8988T (cell line): ENCODE results near the gene DCTN2.

Source experiments
- DNase-seq: peaks from one replicate; pipeline ENCODE4 v3.0.0; 2011

DCTN2 gene

DNA sequence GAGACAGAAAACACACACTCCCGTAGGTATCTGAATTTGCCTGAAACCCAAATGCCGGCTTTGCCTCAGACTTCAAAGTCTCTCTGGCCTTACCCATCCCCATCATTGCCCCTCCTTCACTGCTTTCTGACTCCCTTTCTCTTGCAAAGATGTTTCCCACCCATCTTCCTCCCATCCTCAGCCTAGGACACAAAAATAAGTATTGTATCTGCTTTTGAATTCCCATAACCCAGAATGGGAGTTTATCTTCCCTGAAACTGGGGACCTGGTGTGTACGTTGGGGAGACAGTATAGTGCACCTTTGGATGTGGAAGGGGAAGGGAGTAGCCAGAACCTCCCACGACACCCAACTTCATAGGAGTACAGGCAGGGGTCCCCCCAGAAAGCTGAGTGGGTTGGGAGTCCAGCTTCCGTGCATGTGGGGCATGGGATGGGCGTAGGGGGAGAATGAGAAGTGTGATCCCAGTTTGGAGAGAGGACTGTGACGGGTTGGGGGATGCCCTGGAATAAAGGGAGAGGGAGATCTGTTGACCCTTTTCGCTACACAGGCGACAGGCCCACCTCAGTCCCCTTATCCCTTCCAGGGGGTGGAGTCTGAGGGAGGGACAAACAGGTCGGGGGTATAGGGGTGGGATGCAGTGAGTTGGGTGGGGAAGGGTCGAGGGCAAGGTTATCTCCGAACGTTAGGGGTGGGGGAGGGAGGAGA is 2.4 kb upstream of the DCTN2 start:
- no peak for DNase-seq

DNA sequence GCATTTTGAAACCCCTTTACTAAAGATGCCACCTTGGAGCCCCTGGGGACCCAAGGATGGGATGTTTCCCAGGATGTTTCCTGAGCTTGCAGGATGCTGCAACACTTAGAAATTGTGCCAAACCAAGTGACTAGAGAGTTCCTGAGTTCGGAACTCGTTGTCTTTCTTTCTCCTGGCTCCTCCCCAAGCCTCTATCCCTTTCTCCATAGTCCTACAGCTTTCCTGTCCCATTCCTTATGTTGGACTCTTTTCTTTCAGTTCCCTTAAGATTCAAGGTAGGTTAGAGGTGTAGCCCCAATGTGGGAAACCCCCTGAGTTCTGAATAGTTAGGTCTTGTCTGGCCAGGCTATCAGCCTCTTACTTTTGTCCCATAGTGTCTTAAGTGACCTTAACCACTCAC is 1.5 kb upstream of the DCTN2 start:
- DNase-seq: no peak

DNA sequence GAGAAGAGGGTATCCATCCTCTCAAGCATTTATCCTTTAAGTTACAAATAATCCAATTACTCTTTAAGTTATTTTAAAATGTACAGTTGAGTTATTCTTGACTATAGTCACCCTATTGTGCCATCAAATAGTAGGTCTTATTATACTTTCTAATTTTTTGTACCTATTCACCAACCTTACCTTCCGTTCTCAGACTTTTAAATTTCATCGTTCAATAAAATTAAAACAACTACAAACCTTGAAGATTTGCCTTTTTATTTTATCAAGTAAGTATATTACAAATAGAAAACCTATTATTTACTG is 972 bp upstream of the DCTN2 start:
- DNase-seq: no peak

DNA sequence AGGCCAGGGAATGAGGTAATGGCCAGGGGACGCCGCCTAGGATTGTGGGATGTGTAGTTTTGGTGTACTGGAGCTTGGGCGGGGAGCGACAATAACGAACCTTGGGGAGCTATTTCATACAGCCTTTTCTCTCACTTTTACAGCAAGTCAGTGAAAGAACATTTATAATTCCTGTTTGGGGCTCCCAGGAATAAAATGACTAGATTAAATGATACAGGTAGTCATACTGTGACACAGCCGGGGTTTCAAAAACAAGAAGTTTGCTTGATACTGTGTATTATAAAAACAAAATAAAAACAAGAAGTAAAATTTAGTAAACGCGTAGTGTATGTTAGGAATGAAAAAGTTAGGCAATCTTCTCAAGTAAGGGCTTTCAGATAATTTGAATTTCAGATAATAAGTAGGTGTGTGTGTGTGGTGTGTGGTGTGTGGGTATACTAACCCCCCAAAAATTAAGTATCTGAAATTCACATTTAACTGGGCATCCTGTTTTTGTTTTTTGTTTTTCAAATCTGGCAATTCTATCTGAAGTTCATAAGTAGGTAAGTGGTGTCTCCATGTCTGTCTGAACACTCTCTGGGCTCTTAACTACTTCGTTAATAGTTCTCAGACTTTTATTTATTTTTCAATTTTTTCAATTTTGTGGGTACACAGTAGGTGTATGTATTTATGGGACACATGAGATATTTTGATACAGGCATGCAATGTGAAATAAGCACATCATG is 458 bp upstream of the DCTN2 start:
- DNase-seq: no peak

DNA sequence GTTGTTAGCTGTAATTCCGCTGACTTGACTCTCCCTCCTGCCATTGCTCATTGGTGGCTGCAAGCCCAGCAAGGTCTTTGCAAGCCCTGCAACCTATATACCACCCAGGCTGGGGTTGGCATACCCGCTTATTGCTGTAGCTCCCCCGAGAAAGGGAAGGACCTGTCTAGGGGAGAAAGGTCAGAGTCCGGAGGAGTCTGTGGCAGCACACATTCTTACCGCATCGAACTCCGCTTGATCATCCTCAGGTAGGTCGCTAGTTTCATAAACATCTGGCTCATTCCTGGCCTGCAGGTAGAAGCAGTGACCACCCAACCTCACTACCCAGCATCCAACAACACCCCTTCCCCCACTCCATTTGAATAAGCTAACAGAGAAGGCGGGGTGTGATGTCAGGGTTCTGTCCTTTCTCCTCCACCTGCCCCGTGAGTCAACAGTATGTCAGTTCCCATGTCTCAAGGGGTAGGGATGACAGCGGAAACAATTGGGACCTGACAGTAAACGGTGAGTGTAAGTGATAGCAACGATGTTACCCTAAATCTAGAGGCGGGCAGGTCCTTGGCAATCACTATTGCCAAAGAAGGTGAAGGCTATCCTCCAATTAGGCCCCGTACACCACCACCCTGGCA is 1.1 kb downstream of the DCTN2 start:
- no peak for DNase-seq

DNA sequence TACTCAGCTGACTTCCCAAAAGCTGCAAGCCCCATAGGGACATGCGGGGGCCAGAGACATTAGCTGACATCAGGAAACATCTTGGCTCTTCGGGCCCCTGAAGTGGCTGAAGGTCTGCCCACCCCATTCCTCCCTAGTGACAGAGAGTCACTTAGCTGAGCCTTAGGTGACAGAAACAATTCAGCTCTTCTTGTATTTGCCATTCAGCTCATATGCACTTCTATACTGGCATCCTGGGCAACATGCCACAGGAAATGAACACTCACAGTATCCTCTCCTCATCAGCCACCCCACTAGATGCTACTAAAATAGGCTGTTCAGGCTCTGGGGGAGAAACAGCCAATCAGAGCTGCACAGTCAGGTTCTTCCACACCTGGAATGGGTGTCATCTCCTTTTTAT is 3.4 kb downstream of the DCTN2 start:
- DNase-seq: no peak

DNA sequence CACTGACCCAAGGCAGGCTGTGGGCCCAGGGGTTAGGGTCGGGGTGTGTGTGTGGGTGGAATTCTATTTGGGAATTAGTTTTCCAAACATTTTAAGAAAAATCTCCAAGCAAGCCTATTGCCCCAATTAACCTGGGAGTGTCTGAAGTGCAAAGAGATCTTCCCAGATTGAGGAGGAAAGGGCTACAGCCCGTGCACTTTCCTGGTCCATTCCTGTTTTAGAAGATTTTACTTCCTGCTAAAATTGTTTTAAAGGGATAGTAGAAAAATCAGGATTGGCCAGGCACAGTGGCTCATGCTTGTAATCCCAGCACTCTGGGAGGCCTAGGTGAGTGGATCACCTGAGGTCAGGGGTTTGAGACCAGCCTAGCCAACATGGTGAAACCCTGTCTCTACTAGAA is 5.3 kb downstream of the DCTN2 start:
- no peak for DNase-seq

DNA sequence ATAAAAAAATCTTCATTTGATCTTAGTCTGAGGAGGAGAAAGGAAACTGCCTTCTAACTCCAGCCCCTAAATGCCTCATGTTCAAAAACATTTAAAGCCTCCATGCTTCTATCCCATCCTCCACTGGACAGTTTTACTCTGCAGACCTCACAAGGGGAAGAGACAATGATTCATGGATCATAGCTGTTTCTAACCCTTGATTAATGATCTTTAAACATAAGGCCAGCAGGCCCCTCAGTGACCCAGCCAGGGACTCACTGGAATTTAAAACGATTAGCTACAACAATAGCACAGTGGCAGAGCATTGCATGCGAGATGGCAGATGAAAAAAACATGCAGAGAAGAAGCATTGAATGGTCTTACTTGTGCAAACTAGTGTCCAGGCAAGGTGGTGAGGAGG is 6.0 kb downstream of the DCTN2 start:
- DNase-seq: no peak

DNA sequence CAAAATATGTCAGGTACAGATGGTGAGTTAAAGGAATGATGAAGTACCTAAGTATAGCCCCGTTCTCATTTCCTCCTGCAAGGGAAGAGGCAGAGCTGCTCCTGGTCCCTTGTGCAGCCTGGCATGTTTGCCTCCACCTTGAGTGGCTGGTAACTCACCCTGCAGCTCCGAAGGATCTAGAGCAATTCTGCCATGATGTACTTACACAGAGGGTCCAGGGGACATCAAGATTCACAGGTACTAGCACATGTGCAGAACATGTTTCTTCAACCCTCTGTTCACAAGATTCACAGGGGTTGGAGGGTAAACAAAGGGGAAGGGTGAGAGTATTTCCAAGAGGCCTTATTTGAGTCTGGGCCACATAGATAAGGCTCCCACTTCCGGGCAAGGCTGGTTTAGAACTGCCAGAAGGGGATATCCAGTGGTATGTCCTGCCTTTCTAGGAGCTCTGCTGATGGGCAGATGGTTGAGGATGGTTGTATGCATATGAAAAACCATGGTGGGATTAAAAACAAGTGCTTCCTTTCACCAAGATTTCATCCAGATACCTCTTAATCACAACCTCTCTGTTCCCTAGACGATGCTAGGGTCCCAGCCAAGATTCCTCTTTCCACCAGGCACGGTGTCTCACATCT is 7.7 kb downstream of the DCTN2 start:
- no peak for DNase-seq

DNA sequence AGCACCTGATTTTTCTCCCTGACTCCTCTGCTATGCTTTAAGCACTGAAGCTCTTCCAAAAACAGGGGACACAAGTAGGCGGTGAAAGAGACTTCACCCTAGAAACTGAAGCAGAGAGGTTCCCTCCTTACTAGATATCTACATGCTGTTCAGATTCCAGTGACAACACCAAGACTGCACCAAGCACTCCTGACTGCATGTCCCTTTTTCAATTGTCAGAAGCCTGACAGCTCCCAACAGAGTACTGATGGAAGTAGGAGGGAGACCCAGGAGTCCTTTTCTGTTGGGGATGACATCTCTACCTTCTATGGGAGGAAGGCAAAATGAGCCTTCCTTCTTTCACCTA is 10.4 kb downstream of the DCTN2 start:
- DNase-seq: no peak

DNA sequence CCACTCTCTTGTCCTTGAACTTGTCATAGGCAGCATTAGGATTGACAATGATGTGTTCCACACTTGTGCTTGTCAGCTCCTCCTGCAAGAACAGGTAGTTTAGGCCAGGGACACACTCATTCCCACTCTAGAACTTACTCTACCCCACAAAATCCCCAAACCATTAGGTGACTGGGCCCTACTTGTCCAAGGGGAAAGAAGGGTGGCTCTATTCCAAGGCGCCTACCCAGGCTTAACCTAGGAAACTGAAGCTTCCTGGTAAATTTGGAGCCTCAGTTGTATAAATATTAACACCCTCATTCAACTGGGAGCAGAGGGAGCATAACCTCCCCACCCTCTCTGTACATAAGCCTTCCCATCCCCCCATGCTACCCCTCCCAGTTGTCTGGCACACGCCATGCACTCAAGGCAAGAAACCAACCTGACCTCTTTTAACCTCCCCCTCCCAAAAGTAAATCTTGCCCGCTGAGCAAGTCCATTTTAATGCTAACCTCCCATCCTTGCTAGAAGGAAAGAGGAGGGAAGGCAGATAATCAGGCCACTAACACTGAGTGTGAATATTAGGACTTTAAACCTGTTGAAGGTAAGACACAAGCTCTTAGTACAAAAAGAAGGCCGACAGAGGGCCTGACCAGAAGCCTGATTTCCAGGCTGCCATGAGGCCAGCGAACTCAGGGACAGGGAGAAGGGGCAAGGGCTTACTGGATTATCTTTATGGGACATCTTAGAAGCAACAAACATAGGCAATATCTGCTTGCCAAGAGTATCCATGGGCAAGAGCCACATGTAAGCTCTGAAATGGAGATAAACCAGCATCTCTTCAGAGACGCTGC is 11.0 kb downstream of the DCTN2 start:
- no peak for DNase-seq

DNA sequence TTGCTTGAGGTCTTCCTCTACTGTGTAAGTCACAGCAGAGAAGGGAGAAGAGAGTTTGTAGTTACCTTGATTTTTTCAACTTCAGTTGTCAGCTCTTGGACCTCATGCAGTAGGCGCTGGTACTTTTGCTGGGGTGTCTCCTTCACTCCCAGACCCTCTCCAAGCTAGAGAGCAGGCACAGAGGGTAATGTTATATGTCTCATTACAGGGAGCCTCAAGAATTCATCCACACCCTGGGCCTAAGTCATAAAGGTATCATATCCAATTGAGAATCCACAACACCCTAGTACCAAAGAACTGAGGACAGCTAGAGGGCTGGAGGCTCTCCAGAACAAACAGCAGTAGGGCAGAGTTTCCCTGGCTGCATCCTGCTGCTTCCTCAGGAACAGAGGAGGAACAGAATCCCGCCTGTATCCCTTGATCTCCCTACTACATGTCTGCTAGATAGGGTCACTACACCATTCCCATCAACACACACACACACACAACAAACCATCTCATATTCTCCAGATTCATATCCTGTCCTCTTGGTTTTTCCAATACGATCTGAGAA is 11.9 kb downstream of the DCTN2 start:
- no peak for DNase-seq

DNA sequence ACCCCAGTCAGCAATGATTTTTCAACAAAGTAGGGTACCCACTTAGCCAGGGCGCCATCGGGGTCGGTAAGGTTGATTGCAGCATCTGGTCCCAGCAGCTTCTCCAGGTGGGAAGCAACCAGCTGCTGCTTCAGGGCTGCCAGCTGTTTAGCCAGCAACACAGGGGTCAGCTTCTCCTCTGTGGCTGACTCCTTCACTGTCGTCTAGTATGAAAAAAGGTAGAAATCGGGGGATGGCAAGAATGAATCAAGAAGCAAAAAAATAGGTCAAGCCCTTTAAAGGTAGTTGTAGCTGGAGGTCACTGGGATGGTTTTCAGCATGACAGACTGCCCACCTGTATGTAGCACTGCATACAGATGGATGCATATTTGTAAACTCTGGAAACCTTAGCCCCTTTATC is 12.7 kb downstream of the DCTN2 start:
- no peak for DNase-seq

DNA sequence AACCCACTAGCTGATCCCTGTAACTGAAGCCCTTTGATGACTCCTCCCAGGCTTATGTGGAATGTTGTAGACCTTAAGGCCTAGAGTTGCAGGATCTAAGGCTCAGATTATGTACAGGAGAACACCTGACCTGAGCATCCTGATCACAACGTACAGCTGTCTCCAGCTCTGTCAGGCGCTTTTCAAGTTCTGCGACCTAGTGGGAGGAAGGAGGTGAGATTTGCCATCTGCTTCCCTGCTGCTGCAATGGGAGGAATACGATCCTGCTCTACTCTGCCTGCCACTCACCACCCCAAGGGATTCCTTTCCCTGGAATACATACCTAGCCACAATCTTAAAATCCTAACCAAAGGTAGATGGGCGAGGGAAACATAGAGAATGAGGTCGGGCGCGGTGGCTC is 13.9 kb downstream of the DCTN2 start:
- DNase-seq: no peak

DNA sequence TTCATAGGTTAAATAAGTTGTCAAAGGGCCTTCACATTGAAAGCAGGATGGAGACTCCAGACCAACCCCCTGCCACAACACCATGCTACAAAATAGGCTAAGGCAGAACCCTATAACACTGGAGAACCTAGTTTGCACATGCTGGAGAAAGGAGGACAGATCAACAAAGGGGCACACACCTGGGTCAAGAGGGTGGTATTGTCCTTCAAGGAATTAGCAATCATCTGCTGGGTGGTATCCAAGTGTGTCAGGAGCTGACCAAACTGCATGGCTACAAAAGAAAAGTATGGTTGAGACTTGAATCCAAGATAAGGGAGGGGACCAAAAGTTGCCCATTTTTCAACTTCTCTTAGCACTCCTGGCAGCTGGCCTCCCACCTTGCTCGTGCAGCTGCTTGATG is 15.2 kb downstream of the DCTN2 start:
- DNase-seq: no peak

DNA sequence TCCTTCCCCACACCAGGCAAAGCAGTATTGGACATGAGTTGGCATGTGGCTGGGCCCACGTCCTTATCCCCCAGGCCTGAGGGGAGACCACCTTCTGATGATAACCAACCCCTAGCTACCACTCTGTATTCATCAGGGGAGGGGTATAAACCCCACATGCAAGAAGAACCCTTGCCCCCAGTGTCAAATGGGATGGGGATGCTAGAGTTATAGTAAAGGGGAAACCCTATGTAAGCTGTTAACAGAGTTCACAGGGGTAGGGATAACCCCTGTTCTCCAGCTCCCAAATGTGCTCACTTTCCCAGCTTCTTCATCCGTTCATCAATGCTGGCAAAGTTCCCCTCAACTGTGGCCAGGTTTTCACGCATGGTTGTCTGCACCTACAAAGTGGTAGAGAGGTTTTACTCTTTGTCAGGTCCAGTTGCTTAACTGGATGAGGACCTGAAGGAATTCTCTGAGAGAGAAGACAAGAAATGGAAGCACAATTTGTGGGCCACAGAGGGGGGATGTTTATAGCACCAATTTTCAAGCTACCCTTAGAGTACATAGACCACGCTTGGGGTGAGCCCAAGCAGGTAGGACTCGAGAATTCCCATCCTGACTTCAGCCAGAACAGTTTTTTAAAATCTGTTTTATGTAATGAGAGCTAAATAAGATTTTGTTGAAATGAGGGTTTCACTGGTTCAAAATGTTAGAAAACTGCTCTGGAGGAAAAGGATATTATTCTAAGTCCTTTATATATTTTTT is 16.4 kb downstream of the DCTN2 start:
- no peak for DNase-seq

DNA sequence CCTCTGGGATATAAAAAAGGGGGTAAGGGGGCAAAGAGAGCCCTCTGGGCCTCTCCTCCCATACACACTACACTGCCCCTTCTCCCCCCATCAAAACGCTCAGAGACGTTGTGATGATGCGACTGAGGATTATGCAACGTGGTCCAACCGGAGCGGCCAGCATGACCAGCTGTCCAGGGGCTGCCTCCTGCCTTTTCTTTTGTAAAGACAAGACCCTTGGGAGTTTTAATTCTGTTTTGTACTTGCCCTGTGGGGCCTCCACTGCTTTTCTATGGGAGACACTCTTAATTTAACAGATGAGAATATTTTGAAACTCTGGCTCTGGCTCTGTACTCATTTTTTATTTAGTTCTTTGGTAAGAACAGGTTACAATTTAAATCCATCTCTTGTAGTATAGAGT is 17.2 kb downstream of the DCTN2 start:
- no peak for DNase-seq

DNA sequence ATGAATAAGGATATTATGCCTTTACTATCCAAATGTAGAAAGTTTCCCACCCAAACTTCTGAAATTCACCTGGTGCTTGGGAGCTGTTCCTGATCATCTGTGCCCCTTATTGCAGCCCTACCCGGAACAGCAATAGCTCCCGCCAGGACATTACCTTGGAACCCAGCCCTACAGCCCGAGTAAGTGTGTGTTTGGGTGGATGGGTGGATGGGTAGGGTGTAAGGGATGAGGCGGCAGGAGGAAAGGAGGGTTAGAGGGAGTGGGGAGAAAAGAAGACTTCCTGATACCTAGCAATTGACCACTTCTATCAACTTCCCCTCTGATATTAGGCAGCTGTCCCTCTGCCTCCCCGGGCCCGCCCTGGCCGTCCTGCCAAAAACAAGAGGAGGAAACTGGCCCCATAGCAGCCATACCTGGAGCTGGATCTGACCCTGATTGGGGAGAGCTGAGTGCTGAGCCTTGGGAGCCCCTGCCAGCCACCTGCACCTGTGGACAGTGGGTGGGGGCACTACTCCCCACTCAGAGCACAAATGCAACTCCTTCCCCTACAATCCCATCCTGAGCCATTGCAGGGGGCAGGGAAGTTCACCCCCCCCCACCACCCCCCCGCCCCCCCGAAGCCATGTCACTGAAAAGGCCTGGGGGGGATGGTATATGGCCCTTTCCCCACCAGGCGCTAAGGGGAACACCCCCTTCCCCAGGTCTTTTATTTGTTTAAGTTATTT is 18.0 kb downstream of the DCTN2 start:
- no peak for DNase-seq

DNA sequence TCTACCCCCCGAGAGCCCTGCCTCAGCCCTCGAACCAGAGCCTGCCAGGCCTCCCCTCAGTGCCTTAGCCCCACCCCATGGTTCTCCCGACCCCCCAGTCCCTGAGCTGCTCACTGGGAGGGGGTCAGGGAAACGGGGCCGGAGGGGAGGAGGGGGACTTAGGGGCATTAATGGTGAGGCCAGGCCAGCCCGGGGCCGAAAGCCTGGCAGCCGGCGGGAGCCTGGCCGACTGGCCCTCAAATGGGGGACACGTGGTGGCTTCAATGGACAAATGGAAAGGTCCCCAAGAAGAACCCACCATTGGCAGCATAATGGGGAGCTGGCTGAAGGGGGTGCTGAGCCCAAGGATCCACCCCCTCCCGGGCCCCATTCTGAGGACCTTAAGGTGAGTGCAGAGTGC is 18.8 kb downstream of the DCTN2 start:
- DNase-seq: no peak

DNA sequence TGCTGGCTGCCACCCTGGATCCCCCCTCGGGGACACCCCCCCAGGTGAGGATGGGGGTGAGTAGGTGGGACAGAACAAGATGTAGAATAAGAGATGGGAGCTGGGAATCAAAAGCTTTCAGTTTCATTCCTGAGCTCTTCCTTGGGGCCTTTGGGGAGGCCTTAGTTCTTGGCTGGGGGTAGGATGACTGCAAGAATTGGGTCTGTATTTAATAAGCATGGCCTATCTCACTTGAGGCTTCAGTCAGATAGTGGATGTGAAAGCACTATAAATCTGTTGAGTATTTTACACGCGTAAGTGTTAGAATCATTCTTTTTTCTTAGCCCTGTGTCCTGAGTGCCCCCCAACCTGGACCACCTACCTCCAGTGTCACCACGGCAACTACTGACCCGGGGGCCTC is 19.8 kb downstream of the DCTN2 start:
- no peak for DNase-seq

DNA sequence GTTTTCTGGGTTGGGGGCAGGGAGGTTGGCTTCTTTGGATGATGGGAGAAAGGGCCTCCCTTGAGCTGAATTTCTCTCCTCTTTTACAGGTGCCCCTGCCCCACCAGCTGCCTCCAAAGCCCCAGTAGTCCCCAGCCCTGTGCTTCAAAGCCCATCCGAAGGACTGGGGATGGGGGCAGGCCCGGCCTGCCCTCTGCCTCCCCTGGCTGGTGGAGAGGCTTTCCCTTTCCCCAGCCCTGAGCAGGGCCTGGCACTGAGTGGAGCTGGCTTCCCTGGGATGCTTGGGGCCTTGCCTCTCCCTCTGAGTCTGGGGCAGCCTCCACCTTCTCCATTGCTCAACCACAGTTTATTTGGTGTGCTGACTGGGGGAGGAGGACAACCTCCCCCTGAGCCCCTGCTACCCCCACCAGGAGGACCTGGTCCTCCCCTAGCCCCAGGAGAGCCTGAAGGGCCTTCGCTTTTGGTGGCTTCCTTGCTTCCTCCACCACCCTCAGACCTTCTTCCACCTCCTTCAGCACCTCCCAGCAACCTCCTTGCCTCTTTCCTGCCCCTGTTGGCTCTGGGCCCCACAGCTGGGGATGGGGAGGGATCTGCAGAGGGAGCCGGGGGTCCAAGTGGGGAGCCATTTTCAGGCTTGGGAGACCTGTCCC is 20.4 kb downstream of the DCTN2 start:
- DNase-seq: no peak
